ENCODE results near the gene CELSR1. TPM values are rescaled to one million over a fixed set of nuclear protein-coding genes. Genes with fewer than 3 reads are reported as not detected.

The CELSR1 gene
- total RNA-seq, 2 donors from 2014 or later = 24.4 to 34.1 TPM

DNA sequence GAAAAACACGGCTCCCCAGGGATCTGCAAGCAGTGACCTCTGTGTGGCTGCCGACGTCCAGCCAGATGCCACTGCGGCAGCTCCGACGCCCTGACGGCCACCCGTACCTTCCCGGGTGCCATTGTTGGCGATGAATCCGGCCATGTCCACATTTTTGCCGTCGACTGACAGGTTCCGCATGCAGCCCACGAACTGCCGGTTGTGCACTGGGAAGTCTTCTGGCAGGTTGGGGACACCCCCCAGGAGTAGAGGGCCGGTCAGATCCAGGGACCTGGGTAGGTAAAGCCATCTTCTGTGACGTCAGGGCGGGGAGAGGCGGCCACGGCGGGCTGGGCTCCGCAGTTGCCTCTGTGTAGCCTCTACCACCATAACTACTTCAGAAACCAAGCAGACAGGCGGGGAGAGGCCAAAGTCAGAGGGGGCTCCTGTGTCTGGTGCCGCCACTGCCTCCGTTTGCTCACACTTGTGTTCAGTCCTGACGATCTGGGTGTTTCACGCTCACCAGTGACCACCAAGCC lies 127.1 kb downstream of the CELSR1 start:
- Mint-ChIP-seq H3K36me3 (ENCODE audit: low read depth) (peaks cover 8% of the 10 kb centered on the region), H3K4me3 (no peak overlapping the region), H3K4me1 (peaks cover 9% of the 10 kb centered on the region), H3K27me3 (ENCODE audit: insufficient read depth) (peaks cover 11% of the 10 kb centered on the region), H3K9me3 (no peaks in the 10 kb centered on the region), H3K27ac (no peak overlapping the region)
- H3K4me3 ChIP-seq (ENCODE audit: low read length) = no peak overlapping the region
- TF ChIP-seq CTCF (conservative IDR thresholded peaks at IDR 0.05) = no peak
- H3K4me1 ChIP-seq (ENCODE audit: control insufficient read depth, insufficient read depth, low read length) = peaks cover 3% of the 10 kb centered on the region
- DNase-seq = no peak
- 95 to 96% methylated on average over 10 to 28 of the region's 28 CpGs for WGBS, 2 experiments (ENCODE audit: insufficient coverage in 1 of 2, insufficient read length in 1 of 2)
- H3K27ac ChIP-seq (ENCODE audit: low read depth, low read length) = no peak overlapping the region
- no peaks in the 10 kb centered on the region for H3K27me3 ChIP-seq (ENCODE audit: control insufficient read depth, insufficient read depth, low read length, poor library complexity, severe bottlenecking)
- H3K36me3 ChIP-seq (ENCODE audit: control insufficient read depth, insufficient read depth, low read length) = peaks cover 9% of the 10 kb centered on the region
- H3K9ac ChIP-seq (ENCODE audit: extremely low read depth, low read length, poor library complexity, severe bottlenecking) = no peak overlapping the region
- H3K9me3 ChIP-seq (ENCODE audit: control insufficient read depth, low read length) = no peaks in the 10 kb centered on the region

GRCh38 chr22:46409631-46410210 lies 127.7 kb downstream of the CELSR1 start:
- no peak overlapping the region for H3K9ac ChIP-seq (ENCODE audit: extremely low read depth, low read length, poor library complexity, severe bottlenecking)
- Mint-ChIP-seq H3K4me1 (peaks cover 9% of the 10 kb centered on the region), H3K9me3 (no peaks in the 10 kb centered on the region), H3K36me3 (ENCODE audit: low read depth) (peaks cover 9% of the 10 kb centered on the region), H3K27ac (no peak overlapping the region), H3K27me3 (ENCODE audit: insufficient read depth) (peaks cover 9% of the 10 kb centered on the region), H3K4me3 (no peak overlapping the region)
- no peaks in the 10 kb centered on the region for H3K27me3 ChIP-seq (ENCODE audit: control insufficient read depth, insufficient read depth, low read length, poor library complexity, severe bottlenecking)
- no peaks in the 10 kb centered on the region for H3K9me3 ChIP-seq (ENCODE audit: control insufficient read depth, low read length)
- H3K27ac ChIP-seq (ENCODE audit: low read depth, low read length) = no peak overlapping the region
- WGBS, 2 experiments (ENCODE audit: insufficient coverage in 1 of 2, insufficient read length in 1 of 2) = 95% methylated on average over 32 to 37 of the region's 37 CpGs
- peaks cover 3% of the 10 kb centered on the region for H3K4me1 ChIP-seq (ENCODE audit: control insufficient read depth, insufficient read depth, low read length)
- peaks cover 9% of the 10 kb centered on the region for H3K36me3 ChIP-seq (ENCODE audit: control insufficient read depth, insufficient read depth, low read length)
- DNase-seq = no peak
- no peak overlapping the region for H3K4me3 ChIP-seq (ENCODE audit: low read length)
- no peak for TF ChIP-seq CTCF (conservative IDR thresholded peaks at IDR 0.05)

DNA sequence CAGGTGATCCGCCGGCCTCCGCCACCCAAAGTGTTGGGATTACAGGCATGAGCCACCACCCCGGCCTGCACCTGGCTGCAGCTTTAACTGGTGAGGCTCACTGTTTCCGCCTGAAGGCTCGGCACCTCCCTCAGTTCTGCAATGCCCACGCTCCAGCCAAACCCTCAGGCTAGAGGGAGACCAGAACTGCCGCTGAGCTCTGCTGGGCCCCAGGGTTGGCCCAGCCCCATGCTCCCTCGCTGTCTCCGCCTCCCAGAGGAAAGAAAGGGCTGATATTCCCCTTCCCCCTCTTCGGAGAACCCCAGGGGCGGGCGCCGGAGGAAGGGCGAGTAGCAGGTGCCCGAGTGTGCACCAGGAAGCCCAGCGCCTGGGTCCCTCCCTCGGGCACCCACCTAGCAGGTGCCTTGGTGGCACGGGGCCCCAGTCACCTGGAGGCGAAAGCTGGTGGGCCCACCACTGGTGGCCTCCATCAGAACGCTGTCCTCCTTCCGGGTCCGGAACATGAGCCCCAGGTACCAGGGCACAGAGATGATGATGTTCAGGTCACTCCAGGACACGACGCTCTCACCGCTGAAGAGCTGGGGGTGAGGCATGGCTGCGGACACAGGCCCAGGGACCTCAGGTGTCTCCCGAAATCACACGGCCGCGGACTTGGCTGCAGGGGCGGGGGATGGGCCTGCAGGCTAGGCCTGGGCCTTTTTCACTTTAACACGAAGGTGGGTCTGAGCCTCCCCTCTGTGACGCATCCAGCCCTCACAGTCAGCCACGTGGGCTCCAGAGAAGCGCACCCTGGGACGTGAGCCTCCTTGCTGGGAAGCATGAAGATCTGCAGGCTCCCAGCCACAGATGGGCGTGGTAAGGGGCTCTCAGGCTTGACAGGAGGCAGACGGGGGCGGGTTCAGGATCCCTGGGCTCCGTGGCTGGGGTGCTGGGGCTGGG lies 128.6 kb downstream of the CELSR1 start:
- Histone ChIP-seq H3K27me3 (ENCODE audit: control insufficient read depth, insufficient read depth, low read length, poor library complexity, severe bottlenecking) (no peaks in the 10 kb centered on the region), H3K9ac (ENCODE audit: extremely low read depth, low read length, poor library complexity, severe bottlenecking) (no peak overlapping the region), H3K9me3 (ENCODE audit: control insufficient read depth, low read length) (no peaks in the 10 kb centered on the region), H3K36me3 (ENCODE audit: control insufficient read depth, insufficient read depth, low read length) (peaks cover 9% of the 10 kb centered on the region), H3K4me1 (ENCODE audit: control insufficient read depth, insufficient read depth, low read length) (peaks cover 3% of the 10 kb centered on the region), H3K4me3 (ENCODE audit: low read length) (no peak overlapping the region), H3K27ac (ENCODE audit: low read depth, low read length) (no peak overlapping the region)
- Mint-ChIP-seq H3K4me1 (peaks cover 4% of the 10 kb centered on the region), H3K4me3 (no peak overlapping the region), H3K27ac (no peak overlapping the region), H3K9me3 (no peaks in the 10 kb centered on the region), H3K27me3 (ENCODE audit: insufficient read depth) (peaks cover 9% of the 10 kb centered on the region), H3K36me3 (ENCODE audit: low read depth) (peaks cover 9% of the 10 kb centered on the region)
- 91 to 92% methylated on average over 20 to 41 of the region's 41 CpGs for WGBS, 2 experiments (ENCODE audit: insufficient coverage in 1 of 2, insufficient read length in 1 of 2)
- TF ChIP-seq CTCF (conservative IDR thresholded peaks at IDR 0.05) = no peak
- DNase-seq = no peak
